DMS79 treated with DMSO at 0.1 percent for 48 hours (cell line): ENCODE measurements around the gene GSTA5.
"Not testable (repeated sequence)": the region's sequence is repeated elsewhere in the genome, so short reads cannot be mapped to it uniquely, and the experiment has no call there.

Source experiments
- DNase-seq: peaks from one replicate; lab custom pipeline; 2025; lab: John Stamatoyannopoulos, UW

GSTA5 gene

GRCh38 chr6:52788478-52788877, 52.1 kb downstream of the GSTA5 start:
- no peak for DNase-seq

GRCh38 chr6:52787917-52788316, 52.7 kb downstream of the GSTA5 start:
- DNase-seq, result no peak

GRCh38 chr6:52786249-52786956, 54.2 kb downstream of the GSTA5 start:
- no peak for DNase-seq

- not testable (repeated sequence) for DNase-seq
Measured at GRCh38 chr6:52782696-52783274, 57.8 kb downstream of the GSTA5 start.

- DNase-seq, result not testable (repeated sequence)
Measured at GRCh38 chr6:52782209-52782608, 58.4 kb downstream of the GSTA5 start.
